HG03025 (cell line): ENCODE results near the gene SPATS1.
"Not testable (repeated sequence)": the region's sequence is repeated elsewhere in the genome, so short reads cannot be mapped to it uniquely, and the experiment has no call there.

Experiments used
- ATAC-seq: cut with Tn5 transposase; IDR thresholded peaks from one replicate; pipeline ENCODE4 v1.9.1; 2021; ENCODE audit warnings: mild to moderate bottlenecking, moderate library complexity; ENCODE audit not compliant: unreplicated experiment, low FRiP score

SPATS1 gene

GRCh38 chr6:44310241-44310640 is 32.2 kb upstream of the SPATS1 start:
- ATAC-seq = no peak

- ATAC-seq = no peak
These were observed 31.1 kb upstream of the SPATS1 start for GRCh38 chr6:44311304-44311703.

- no peak for ATAC-seq
These were observed 30.7 kb upstream of the SPATS1 start for GRCh38 chr6:44311767-44312166.

GRCh38 chr6:44312901-44313788 is 29.3 kb upstream of the SPATS1 start, which contains the start of gene AARS2:
Gene AARS2, minus strand, starts transcription at chr6:44313347. Its CDS starts 24 bp downstream, at chr6:44313323.
- ATAC-seq = peak; percentile 71

- not testable (repeated sequence) for ATAC-seq
These were observed 27.8 kb upstream of the SPATS1 start for GRCh38 chr6:44314657-44315056.

- no peak for ATAC-seq
These were observed 26.9 kb upstream of the SPATS1 start for GRCh38 chr6:44315516-44315915.

GRCh38 chr6:44315951-44316350 is 26.5 kb upstream of the SPATS1 start:
- ATAC-seq = no peak

- no peak for ATAC-seq
These were observed 26.0 kb upstream of the SPATS1 start for GRCh38 chr6:44316481-44316880.

GRCh38 chr6:44317136-44317631 is 25.3 kb upstream of the SPATS1 start:
- ATAC-seq = not testable (repeated sequence)

GRCh38 chr6:44321210-44321609 is 21.2 kb upstream of the SPATS1 start:
- no peak for ATAC-seq

GRCh38 chr6:44327096-44327495 is 15.4 kb upstream of the SPATS1 start:
- ATAC-seq = no peak

- no peak for ATAC-seq
These were observed 14.7 kb upstream of the SPATS1 start for GRCh38 chr6:44327760-44328159.

GRCh38 chr6:44328203-44328602 is 14.2 kb upstream of the SPATS1 start:
- ATAC-seq = not testable (repeated sequence)

GRCh38 chr6:44329858-44330257 is 12.6 kb upstream of the SPATS1 start:
- ATAC-seq = no peak

GRCh38 chr6:44332585-44332984 is 9.9 kb upstream of the SPATS1 start:
- ATAC-seq = no peak

- no peak for ATAC-seq
These were observed 9.1 kb upstream of the SPATS1 start for GRCh38 chr6:44333273-44333919.

- no peak for ATAC-seq
These were observed 8.5 kb upstream of the SPATS1 start for GRCh38 chr6:44333942-44334341.

- ATAC-seq = no peak
These were observed 6.8 kb upstream of the SPATS1 start for GRCh38 chr6:44335631-44336030.

GRCh38 chr6:44338228-44339122 is 4.0 kb upstream of the SPATS1 start:
- ATAC-seq = no peak

- ATAC-seq = no peak
These were observed 3.1 kb upstream of the SPATS1 start for GRCh38 chr6:44339301-44339700.
